WI38 (cell line): Measurements from ENCODE around the gene SLC2A13.

Source experiments
- H3K4me3 ChIP-seq: 2 replicates; pipeline ENCODE4 v1.5.1; 2011; ENCODE audit warnings: low read depth, mild to moderate bottlenecking, control low read depth, low read length
- TF ChIP-seq, protein P1 (sequence below): IDR thresholded peaks from 2 replicates; pipeline ENCODE4 v1.5.1; 2012; ENCODE audit warnings: low read depth, mild to moderate bottlenecking, control low read depth, low read length

Gene SLC2A13

DNA sequence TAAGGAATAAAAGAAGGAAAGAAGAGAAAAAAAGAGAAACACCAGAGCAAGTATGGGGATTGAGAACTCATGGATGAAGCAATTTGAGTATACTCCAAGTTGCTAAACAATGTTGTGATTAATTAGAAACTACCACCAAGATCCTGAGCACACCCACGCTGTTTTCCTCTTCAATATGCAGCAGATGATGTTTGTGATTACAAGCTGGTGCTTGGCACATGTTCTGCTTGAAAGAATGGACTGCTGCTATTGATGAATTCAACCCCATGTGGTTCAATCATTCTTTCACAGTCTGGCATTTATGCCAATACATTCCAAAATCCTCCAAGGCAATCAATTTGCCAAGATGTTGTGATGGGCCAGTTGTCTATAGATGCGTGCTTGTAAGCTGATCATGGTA, 146.8 kb downstream of the SLC2A13 start:
- H3K4me3 ChIP-seq, result no peak overlapping the region
- TF ChIP-seq, protein P1, sequence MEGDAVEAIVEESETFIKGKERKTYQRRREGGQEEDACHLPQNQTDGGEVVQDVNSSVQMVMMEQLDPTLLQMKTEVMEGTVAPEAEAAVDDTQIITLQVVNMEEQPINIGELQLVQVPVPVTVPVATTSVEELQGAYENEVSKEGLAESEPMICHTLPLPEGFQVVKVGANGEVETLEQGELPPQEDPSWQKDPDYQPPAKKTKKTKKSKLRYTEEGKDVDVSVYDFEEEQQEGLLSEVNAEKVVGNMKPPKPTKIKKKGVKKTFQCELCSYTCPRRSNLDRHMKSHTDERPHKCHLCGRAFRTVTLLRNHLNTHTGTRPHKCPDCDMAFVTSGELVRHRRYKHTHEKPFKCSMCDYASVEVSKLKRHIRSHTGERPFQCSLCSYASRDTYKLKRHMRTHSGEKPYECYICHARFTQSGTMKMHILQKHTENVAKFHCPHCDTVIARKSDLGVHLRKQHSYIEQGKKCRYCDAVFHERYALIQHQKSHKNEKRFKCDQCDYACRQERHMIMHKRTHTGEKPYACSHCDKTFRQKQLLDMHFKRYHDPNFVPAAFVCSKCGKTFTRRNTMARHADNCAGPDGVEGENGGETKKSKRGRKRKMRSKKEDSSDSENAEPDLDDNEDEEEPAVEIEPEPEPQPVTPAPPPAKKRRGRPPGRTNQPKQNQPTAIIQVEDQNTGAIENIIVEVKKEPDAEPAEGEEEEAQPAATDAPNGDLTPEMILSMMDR, result no peak

GRCh38 chr12:39958377-39958776, 147.5 kb downstream of the SLC2A13 start:
- TF ChIP-seq, protein P1, result no peak
- no peak overlapping the region for H3K4me3 ChIP-seq

DNA sequence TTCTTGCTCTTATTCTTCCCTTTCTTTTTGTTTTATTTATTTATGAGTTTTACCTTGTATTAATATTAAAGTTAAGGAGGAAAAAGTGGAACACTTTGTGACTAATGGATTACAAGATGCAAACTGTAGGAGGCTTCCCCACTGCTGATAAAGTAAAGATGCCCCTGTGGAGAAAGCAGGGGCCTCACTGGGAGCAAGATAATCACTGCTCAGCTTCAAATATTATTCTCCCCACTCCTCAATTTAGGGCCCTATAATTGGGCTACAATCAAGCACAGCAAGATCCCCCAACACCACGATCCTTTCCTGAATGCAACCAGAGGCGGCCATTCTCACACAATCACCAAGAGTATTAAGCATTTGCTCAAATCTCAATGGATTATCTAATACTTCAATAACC, 149.2 kb downstream of the SLC2A13 start:
- H3K4me3 ChIP-seq, result no peak overlapping the region
- TF ChIP-seq, protein P1, result no peak

GRCh38 chr12:39946361-39947280, 159.3 kb downstream of the SLC2A13 start:
- TF ChIP-seq, protein P1, result no peak
- H3K4me3 ChIP-seq, result no peak overlapping the region

DNA sequence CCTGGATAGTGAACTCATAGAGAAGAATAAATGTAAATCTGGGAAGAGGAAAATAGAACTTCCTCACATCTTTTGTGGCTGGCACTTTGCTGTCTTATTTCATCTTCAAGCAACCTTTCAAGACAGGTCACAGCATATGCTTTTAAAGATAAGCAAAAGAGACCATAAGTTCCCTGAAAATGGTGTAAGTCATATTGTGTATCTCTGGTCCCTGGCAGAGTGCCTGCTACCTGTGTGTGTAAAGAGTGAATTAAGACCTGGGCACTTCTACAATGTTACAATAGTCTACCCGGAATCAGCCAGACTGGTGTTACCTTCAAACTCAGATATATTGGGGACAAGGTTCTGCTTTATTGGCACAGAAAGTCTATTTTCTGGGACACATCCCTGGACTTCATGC, 168.8 kb downstream of the SLC2A13 start:
- TF ChIP-seq, protein P1, result no peak

GRCh38 chr12:39935839-39936238, 170.0 kb downstream of the SLC2A13 start:
- TF ChIP-seq, protein P1, result no peak
- no peak overlapping the region for H3K4me3 ChIP-seq

More for the DNA sequence above, 168.8 kb downstream of the SLC2A13 start:
- H3K4me3 ChIP-seq, result no peak overlapping the region

- TF ChIP-seq, protein P1, result no peak
These were observed 170.6 kb downstream of the SLC2A13 start for GRCh38 chr12:39935275-39935674.

More at GRCh38 chr12:39935275-39935674, 170.6 kb downstream of the SLC2A13 start:
- H3K4me3 ChIP-seq, result no peak overlapping the region
